Activated CD8-positive, alpha-beta T cell treated with anti-CD3 and anti-CD28 coated beads for 36 hours (primary cell): ENCODE results near the gene NEURL2. TPM values are rescaled to one million over a fixed set of nuclear protein-coding genes. Genes with fewer than 3 reads are reported as not detected.
A peak's percentile ranks its signal among the peaks of the same experiment; 100 is the strongest.

Experiments
- ATAC-seq: fragments of 200-7000 bp; cut with Tn5 transposase; one replicate; pipeline ENCODE4 v1.10.0; 2021; ENCODE audit warnings: mild to moderate bottlenecking, moderate library complexity
- CTCF ChIA-PET: fragments of 350-600 bp; sonication (Branson Sonifier 250); formaldehyde crosslinking; loops from one replicate; lab custom pipeline; 2021; ENCODE audit warnings: antibody characterized with exemption; lab: Charles Lee
- POLR2A ChIA-PET: fragments of 350-600 bp; sonication (Branson Sonifier 250); formaldehyde crosslinking; loops from one replicate; lab custom pipeline; 2021; ENCODE audit warnings: antibody characterized with exemption; lab: Charles Lee
- DNase-seq: peaks from one replicate; pipeline ENCODE4 v3.0.0-alpha.2; 2020
- H3K27ac Mint-ChIP-seq: one replicate; pipeline ENCODE4 v1.8.0; 2021; ENCODE audit warnings: mild to moderate bottlenecking, mixed read lengths
- H3K27me3 Mint-ChIP-seq: one replicate; pipeline ENCODE4 v1.8.0; 2021; ENCODE audit warnings: mixed read lengths
- H3K36me3 Mint-ChIP-seq: one replicate; pipeline ENCODE4 v1.8.0; 2021; ENCODE audit warnings: low read depth, mixed read lengths
- H3K4me1 Mint-ChIP-seq: one replicate; pipeline ENCODE4 v1.8.0; 2021; ENCODE audit warnings: low read depth, mixed read lengths
- H3K4me3 Mint-ChIP-seq: one replicate; pipeline ENCODE4 v1.8.0; 2021; ENCODE audit warnings: mild to moderate bottlenecking, moderate library complexity, mixed read lengths
- H3K9me3 Mint-ChIP-seq: one replicate; pipeline ENCODE4 v1.8.0; 2021; ENCODE audit warnings: mixed read lengths
- intact Hi-C: fragments of 100-400 bp; cut with micrococcal nuclease; formaldehyde crosslinking; loops from one replicate; pipeline ENCODE4 v1.10.0; 2022
- total RNA-seq, 2 experiments: library from RNA; stranded (reverse); gene quantifications; one replicate each; pipeline ENCODE4 v1.2.3, GENCODE V29; 2021
- TF ChIP-seq, protein P1 (sequence below): fragments of 200-600 bp; IDR thresholded peaks from one replicate; pipeline ENCODE4 v1.8.0; 2022; ENCODE audit warnings: antibody characterized with exemption, mild to moderate bottlenecking

The NEURL2 gene
- 1 to 10 TPM; 2.4 to 2.9 TPM for total RNA-seq

- Mint-ChIP-seq H3K27me3 (no peaks in the 10 kb centered on the region), H3K4me3 (peak within 1 kb of the TSS; percentile 88), H3K27ac (peak within 1 kb of the TSS; percentile 89), H3K36me3 (peaks cover 11% of the 10 kb centered on the region), H3K9me3 (no peaks in the 10 kb centered on the region), H3K4me1 (peaks cover 33% of the 10 kb centered on the region)
- ATAC-seq (peak; percentile 70), DNase-seq (peak; percentile 95)
- POLR2A ChIA-PET: interaction anchor here (0.8 to 7.8 kb wide), 12 partner anchors 8 to 80 kb away, joined by 3 to 59 read pairs (median 10); partner anchors contain the start of genes ACOT8, PCIF1, SNX21 and UBE2C
- intact Hi-C loops: no loop called here
- CTCF ChIA-PET: interaction anchor here (0.9 to 2.1 kb wide), 9 partner anchors 9 to 92 kb away, joined by 3 to 15 read pairs (median 3); no protein-coding TSS in a partner anchor
- TF ChIP-seq, protein P1, sequence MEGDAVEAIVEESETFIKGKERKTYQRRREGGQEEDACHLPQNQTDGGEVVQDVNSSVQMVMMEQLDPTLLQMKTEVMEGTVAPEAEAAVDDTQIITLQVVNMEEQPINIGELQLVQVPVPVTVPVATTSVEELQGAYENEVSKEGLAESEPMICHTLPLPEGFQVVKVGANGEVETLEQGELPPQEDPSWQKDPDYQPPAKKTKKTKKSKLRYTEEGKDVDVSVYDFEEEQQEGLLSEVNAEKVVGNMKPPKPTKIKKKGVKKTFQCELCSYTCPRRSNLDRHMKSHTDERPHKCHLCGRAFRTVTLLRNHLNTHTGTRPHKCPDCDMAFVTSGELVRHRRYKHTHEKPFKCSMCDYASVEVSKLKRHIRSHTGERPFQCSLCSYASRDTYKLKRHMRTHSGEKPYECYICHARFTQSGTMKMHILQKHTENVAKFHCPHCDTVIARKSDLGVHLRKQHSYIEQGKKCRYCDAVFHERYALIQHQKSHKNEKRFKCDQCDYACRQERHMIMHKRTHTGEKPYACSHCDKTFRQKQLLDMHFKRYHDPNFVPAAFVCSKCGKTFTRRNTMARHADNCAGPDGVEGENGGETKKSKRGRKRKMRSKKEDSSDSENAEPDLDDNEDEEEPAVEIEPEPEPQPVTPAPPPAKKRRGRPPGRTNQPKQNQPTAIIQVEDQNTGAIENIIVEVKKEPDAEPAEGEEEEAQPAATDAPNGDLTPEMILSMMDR: no peak
These were observed at the start of gene NEURL2, which contains the start of gene CTSA for GRCh38 chr20:45890985-45891983. TSS of gene NEURL2 (minus strand) at chr20:45891208. CDS start at chr20:45890991, 217 bp downstream. TSS of gene CTSA (plus strand) at chr20:45891335. CDS start at chr20:45891569, 234 bp downstream.

DNA sequence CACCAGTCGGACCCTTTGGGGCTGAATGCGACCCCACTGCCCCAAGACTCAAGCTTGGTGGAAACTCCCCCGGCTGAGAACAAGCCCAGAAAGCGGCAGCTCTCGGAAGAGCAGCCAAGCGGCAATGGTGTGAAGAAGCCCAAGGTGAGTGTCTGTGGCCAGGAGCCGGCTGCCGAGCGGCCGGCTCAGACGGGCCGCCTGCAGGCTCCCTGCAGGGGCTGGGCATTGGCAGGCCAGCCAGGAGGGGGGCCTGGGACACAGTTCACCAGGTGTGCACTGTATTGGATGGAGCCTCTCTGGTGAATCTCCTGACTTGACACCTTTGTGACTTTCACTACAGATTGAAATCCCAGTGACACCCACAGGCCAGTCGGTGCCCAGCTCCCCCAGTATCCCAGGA lies 49.5 kb upstream of the NEURL2 start:
- ChIA-PET CTCF (interaction anchor here (1.5 to 9.3 kb wide), 2 partner anchors 29 to 50 kb away, joined by 4 to 74 read pairs; no protein-coding TSS in a partner anchor), POLR2A (interaction anchor here (1.1 to 8.9 kb wide), 7 partner anchors 8 to 32 kb away, joined by 3 to 119 read pairs (median 5); partner anchors contain the start of gene ZNF335)
- intact Hi-C loops: no loop called here
- DNase-seq (no peak), ATAC-seq (no peak)
- TF ChIP-seq, protein P1: no peak
- no peaks in the 10 kb centered on the region for H3K27me3 Mint-ChIP-seq
- no peak overlapping the region for H3K27ac Mint-ChIP-seq
- H3K4me3 Mint-ChIP-seq: no peak overlapping the region
- peaks cover 38% of the 10 kb centered on the region for H3K36me3 Mint-ChIP-seq
- no peaks in the 10 kb centered on the region for H3K9me3 Mint-ChIP-seq
- H3K4me1 Mint-ChIP-seq: peaks cover 31% of the 10 kb centered on the region

DNA sequence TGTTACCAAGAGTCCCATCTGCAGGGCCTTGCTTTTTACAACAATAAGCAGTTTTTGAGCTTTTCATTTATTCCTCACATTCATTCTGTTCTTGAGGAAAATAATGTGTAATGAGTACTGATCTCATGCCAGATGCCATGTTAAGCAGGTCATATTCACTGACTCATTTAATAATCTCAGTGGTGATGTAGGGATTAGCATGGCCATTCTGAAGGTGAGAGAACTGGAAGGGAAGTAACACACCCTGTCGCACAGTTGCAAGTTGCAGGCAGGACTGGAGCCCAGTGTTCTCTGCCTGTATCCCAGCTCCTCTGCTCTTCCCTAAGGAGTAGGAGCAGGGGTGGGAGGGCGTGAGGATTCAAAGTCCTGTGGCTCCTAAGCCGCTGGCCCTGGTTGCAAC lies 49.0 kb upstream of the NEURL2 start:
- DNase-seq (no peak), ATAC-seq (no peak)
- Mint-ChIP-seq H3K4me3 (no peak overlapping the region), H3K27me3 (no peaks in the 10 kb centered on the region), H3K27ac (no peak overlapping the region), H3K4me1 (peaks cover 31% of the 10 kb centered on the region), H3K36me3 (peaks cover 38% of the 10 kb centered on the region), H3K9me3 (no peaks in the 10 kb centered on the region)
- TF ChIP-seq, protein P1: no peak
- intact Hi-C loops: no loop called here
- ChIA-PET CTCF (interaction anchor here (1.5 to 9.3 kb wide), 2 partner anchors 30 to 50 kb away, joined by 4 to 74 read pairs; no protein-coding TSS in a partner anchor), POLR2A (interaction anchor here (1.1 to 8.9 kb wide), 6 partner anchors 8 to 33 kb away, joined by 3 to 119 read pairs (median 5); partner anchors contain the start of gene ZNF335)

GRCh38 chr20:45938727-45939438 lies 47.9 kb upstream of the NEURL2 start:
- Mint-ChIP-seq H3K27me3 (no peaks in the 10 kb centered on the region), H3K27ac (peak overlapping the region; percentile 60), H3K4me3 (no peak overlapping the region), H3K9me3 (no peaks in the 10 kb centered on the region), H3K4me1 (peaks cover 26% of the 10 kb centered on the region), H3K36me3 (peaks cover 29% of the 10 kb centered on the region)
- TF ChIP-seq, protein P1: no peak
- ChIA-PET CTCF (interaction anchor here (0.9 to 9.3 kb wide), 6 partner anchors 10 to 139 kb away, joined by 3 to 74 read pairs (median 4); no protein-coding TSS in a partner anchor), POLR2A (interaction anchor here (0.8 to 8.9 kb wide), 5 partner anchors 9 to 58 kb away, joined by 3 to 119 read pairs (median 4); partner anchors contain the start of genes ZNF335 and ZSWIM1)
- DNase-seq: peak; percentile 42
- intact Hi-C loops: loop anchor here (10.0 kb wide), 1 partner anchor 114 kb away; the partner anchor contains the start of gene TNNC2
- no peak for ATAC-seq
